ENCODE measurements around the gene SHC3.

Gene SHC3

GRCh38 chr9:89104821-89105220 lies 73.8 kb downstream of the SHC3 start:
- DNase-seq, result no peak

GRCh38 chr9:89097219-89097618 lies 81.4 kb downstream of the SHC3 start:
- no peak for DNase-seq

GRCh38 chr9:89096807-89097206 lies 81.8 kb downstream of the SHC3 start:
- no peak for DNase-seq

DNA sequence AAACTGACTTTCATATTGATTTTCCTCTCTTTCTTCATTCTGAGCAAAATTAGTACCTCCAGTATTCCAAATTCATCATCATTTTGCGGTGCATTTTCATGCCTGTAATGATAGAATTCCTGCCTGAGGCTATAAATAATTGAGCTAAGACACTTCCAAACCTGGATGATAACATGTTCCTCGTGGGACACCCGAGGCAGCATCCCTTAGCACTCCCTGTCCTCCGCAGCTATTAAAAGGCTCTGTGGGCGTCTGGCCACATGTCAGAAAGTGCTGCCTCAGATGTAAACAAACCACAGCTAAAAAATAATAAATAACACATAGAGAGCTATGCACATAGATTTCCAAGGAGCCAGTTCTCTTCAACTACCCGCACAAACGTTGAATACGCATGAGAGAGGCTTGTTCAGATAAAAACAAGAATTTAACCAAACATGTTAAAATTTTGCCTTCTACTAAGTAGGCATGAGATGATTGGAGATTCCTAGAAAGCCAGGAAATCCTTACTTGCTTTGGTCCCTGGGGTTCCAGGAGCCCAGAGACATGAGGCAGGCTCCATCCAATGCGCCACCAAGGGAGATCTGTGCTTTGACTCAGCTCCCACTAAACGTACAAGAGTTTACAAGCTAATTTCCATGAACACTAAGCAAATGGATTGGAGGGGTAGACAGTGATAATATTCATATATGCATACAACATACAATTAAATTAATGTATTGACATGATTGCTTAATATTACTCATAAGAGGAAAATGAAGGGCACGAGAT lies 82.7 kb downstream of the SHC3 start:
- no peak for DNase-seq

DNA sequence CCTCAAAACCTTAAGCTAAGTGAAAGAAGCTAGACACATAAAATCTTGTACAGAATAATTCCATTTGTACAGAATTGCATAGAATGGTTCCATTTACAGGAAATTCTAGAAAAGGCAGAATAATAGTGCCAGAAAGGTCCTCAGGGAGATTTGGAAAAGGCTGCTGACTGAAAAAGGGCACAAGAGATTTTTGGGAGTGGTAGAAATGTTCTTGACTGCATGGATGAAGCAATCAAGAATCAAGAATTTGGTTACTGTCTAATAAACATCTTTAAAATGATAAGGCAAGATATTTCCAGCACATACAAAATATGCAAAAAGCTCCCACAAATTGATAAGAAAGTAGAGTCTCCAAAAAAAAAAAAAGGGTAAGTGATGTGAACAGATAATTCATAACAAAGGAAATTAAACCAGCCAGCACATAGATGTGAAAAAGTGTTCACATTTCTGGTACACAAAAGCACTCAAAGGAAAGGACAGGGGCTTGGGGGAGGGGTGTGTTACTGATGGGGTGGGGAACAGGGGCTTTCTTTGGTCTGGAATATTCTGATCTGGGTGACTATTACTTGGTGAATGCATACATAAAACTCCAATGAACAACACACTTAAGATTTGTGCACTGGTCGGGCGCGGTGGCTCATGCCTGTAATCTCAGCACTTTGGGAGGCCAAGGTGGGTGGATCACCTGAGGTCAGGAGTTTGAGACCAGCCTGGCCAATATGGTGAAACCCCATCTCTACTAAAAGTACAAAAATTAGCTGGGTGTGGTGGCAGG lies 85.2 kb downstream of the SHC3 start:
- DNase-seq, result no peak

GRCh38 chr9:89089176-89089575 lies 89.4 kb downstream of the SHC3 start:
- DNase-seq, result no peak

DNA sequence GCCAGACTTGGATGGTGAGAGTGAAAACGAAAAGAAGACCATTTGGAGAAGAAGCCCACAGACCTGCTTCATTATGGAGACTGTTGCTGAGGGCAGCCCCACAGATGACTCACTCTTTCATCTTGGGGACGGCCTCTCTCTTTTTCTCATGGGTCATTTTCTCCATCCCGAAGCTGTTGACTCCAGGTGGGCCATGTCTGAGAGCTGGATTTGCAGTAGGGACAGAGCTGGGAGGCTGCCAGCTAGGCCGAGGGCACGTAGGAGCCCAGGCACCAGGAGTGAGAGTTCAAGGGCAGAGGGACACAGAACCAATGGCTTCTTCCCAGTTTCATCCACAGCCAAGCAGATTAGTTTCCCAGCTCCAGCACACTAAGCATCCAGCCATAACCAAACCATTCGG lies 95.0 kb downstream of the SHC3 start:
- DNase-seq, result no peak

DNA sequence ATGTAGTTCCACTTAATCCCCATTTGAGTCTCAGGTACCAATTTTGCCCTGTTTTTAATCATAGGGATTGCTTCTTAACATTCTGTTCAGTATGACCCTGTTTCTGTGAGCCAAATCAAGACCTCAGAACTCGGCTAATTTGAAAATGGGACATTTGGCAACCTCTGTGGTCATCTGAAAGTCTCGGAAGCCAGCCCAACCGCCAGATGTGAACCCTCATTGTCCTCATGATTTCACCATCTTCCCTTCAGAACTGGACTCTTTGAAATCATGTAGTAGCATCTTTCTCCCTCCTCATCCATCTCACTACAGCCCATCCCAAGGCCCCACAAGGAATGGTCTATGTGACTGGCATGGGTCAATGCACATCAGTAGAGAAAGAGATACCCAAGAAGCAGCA lies 98.4 kb downstream of the SHC3 start:
- no peak for DNase-seq

- no peak for DNase-seq
These were observed 99.2 kb downstream of the SHC3 start for GRCh38 chr9:89079391-89079790.

GRCh38 chr9:89078860-89079259 lies 99.8 kb downstream of the SHC3 start:
- DNase-seq, result no peak

DNA sequence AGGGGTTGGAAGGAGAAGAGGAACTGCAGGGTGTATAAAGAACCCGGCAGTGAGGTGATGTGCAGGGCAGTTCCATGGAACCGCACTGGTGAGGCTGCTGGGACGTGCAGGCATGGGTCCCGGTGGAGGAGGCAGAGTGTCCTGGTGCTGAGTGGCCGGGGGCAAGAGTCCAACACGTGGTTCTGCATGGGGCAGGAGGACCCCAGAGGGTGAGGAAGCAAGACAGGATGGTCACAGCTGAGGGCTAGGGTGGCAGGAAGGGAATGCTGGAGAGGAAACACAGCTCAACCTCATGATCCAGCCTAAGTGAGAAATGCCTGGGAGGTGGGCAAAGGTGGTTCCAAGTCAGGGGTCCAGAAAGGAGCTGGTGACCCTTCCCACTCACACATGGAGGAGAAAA lies 100.2 kb downstream of the SHC3 start:
- DNase-seq, result no peak

DNA sequence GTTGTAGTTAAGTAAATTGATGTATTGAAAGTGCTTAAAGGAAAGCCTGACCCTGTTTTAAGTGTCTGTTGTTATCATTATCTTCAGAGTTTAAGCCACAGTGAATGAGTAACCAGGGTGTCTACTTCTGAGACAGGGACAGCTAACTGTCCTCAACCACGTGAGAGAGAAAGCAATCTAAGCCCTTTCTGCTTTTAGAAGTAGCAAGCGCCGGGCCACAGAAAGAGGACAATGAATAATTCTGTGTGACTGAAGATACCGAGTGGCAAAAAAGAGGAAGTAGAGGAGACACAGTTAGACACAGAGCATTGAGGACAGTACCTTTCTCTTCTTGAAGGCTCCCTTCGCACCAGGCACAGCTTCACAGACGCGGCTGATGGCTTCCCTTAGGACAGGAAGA lies 101.1 kb downstream of the SHC3 start:
- DNase-seq, result no peak

GRCh38 chr9:89073397-89073796 lies 105.2 kb downstream of the SHC3 start:
- no peak for DNase-seq

- no peak for DNase-seq
These were observed 107.0 kb downstream of the SHC3 start for GRCh38 chr9:89071591-89071990.

DNA sequence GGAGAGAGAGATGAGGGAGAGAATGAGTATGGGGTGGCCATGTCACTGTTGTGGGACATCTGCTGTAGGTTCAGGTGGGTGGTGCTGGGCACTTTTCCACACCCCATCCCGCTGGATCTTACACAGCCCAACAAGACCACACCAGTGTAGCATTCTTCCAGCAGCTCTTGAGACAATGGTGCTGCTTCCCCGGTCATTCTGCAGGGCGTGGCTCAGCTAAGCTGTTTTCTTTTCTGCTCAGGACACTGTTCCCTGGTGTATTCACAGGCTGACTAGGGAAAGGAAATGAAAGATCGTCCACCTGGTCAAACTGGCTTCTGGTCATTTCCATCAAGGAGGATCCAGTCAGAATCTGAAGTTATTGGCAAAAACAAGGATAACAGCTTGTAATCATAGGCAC lies 111.8 kb downstream of the SHC3 start:
- no peak for DNase-seq

- no peak for DNase-seq
These were observed 112.7 kb downstream of the SHC3 start for GRCh38 chr9:89065921-89066320.

- DNase-seq, result no peak
These were observed 117.8 kb downstream of the SHC3 start for GRCh38 chr9:89060790-89061189.

- DNase-seq, result no peak
These were observed 118.6 kb downstream of the SHC3 start for GRCh38 chr9:89059925-89060506.

- no peak for DNase-seq
These were observed 119.7 kb downstream of the SHC3 start for GRCh38 chr9:89058906-89059305.

GRCh38 chr9:89054865-89055495 lies 123.6 kb downstream of the SHC3 start:
- no peak for DNase-seq

DNA sequence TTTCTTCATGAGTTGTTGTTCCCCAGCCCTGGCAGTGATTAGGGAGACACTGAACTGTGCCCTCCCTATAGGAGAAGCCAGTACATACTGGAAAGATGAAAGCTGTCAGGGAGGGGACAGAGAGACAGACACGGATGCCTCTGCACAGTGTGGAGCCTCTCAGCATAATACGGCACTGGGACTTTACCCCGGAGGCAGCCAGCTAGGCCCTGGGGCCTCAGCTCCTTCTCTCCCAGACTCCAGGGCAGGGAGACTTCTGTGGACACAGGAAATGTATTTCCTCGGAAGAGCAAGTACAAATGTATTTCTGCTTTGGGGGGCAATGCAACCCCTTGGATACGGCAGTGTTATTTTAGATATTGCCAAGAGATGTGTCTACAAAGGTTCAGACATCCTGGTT lies 125.3 kb downstream of the SHC3 start:
- no peak for DNase-seq

DNA sequence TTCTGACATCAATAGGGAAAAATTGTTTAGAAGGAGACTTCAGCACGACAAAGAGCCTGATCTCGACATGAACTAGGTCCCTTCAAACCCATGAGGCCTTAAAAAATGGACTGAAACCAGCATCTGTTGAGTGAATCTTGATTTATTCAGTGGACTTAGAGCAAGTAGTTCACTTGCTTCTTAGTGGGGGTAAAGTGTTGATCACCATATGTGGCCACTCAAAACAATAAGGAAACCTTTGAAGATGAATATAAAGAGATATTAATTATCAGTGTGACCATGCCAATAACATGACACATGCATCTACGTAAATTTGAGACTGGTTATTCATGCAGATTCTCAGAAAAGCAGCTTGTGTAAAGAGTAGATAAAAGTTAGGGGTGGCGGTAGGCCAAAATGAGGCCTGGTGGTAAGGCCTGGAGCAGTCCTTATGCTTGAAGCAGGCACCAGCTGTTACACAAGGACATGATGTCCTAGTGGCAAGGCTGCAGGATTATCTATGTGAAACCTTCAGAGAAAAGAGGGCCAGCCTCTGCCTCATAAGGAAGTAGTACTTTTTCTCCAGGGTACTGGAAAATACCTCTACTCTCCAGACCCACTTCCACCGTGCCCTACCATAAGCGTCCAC lies 126.0 kb downstream of the SHC3 start:
- DNase-seq, result no peak

GRCh38 chr9:89051421-89052025 lies 127.1 kb downstream of the SHC3 start:
- DNase-seq, result no peak

Measured in CD4-positive, alpha-beta T cell treated with Interleukin-1 beta for 1 hour (primary cell).